ENCODE results near the gene TMEM232.

DNA sequence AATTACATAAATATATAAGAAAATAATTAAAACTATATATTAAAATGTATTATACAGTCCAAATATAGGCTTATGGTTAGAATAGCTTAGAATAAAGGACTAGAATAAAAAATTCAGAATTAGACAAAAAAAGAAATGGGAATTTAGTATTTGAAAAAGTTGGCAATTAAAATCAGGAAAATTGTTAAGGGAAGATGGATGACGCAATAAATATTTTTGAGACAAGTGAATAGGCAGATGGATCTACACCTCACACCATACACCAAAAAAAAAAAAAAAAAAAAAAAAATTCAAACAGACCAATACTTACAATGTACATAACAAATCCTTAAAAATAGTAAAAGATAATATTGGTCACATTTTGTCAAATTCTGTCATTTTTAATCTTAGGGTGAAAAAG lies 200.7 kb downstream of the TMEM232 start:
- TF ChIP-seq, protein P1, sequence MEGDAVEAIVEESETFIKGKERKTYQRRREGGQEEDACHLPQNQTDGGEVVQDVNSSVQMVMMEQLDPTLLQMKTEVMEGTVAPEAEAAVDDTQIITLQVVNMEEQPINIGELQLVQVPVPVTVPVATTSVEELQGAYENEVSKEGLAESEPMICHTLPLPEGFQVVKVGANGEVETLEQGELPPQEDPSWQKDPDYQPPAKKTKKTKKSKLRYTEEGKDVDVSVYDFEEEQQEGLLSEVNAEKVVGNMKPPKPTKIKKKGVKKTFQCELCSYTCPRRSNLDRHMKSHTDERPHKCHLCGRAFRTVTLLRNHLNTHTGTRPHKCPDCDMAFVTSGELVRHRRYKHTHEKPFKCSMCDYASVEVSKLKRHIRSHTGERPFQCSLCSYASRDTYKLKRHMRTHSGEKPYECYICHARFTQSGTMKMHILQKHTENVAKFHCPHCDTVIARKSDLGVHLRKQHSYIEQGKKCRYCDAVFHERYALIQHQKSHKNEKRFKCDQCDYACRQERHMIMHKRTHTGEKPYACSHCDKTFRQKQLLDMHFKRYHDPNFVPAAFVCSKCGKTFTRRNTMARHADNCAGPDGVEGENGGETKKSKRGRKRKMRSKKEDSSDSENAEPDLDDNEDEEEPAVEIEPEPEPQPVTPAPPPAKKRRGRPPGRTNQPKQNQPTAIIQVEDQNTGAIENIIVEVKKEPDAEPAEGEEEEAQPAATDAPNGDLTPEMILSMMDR (IDR thresholded peaks at IDR 0.05): no peak
- TF ChIP-seq POLR2A (IDR thresholded peaks at IDR 0.05): no peak

Measured in transverse colon (tissue), 3 donors.